Hematopoietic multipotent progenitor cell treated with erythropoietin and hydrocortisone succinate and interleukin-3 and kit ligand, for 4 days (in vitro differentiated cells): ENCODE data around the gene RCOR2.

ENCODE experiments used
- DNase-seq: peaks from one replicate; pipeline ENCODE4 v3.0.0-alpha.2; 2015

The RCOR2 gene

DNA sequence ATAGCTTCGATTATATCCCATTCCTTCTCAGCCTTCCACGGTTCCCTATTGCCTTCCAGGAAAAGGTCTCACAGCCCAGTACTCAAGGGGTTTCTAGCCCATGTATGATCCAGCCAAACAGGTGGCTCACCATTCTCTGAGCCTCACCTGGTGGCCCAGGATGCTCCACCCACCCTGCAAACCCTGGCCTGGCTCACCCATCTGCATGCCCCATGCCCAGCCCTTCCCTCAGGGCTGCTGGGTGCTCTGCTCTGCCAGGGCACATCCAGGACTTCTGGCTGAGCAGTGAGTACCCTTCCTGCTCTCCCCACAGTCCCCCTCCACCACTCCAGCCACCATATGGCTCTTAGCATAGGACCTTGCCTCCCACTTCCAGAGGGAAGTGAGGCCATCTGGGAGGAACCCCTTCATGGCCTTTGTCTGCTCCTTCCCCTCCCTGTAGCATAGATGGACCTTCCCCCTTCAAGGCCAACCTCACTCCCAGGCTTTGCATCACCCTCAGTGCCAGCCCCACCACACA, 5.8 kb upstream of the RCOR2 start:
- DNase-seq = no peak

- DNase-seq = no peak
Observed at GRCh38 chr11:63920939-63921417, 4.0 kb upstream of the RCOR2 start.

DNA sequence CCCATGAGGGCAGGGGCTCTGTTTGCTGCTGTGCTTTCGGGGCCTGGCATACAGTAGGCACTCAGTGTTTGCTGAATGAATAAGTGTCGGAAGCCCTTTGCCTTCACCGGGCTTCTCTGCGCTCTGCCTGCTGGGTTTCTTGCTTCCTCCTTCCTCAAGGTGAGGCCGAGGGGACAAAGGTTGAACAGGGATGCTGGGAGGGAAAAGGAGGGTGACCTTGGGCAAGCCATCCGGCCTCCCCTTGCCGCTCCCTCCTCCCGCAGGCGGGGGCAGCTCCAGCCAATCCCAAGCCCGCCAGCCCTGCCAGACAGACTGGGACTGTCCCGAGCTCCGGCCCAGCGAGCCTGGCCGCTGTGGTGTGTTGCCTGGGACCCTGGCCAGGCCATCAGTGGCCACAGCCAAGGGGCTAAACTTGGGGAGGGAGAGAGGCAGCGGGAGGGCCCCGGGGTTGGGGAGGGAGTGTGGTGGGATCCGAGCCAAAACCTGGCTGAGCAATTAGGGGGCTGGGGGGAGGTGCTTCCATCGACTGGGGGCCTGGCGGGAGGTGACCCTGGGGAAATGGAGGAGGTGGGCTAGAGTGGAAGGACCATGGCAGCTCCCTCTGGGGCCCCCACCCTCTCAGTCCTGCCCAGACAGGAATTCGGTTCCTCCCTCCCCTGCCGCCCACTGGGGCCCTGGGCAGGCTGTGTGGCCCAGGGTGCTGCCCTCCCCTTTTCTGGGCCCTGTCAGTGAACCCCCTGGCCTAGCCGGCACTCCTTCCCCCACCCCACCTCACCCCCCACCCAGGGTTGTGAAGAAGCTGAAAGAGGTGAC, 3.4 kb upstream of the RCOR2 start:
- no peak for DNase-seq

- peak; percentile 34 for DNase-seq
Observed at GRCh38 chr11:63919267-63920125, 2.5 kb upstream of the RCOR2 start.

GRCh38 chr11:63918507-63919191, 1.7 kb upstream of the RCOR2 start:
- peak; percentile 28 for DNase-seq

GRCh38 chr11:63917692-63918506, 935 bp upstream of the RCOR2 start:
- DNase-seq = peak; percentile 74

GRCh38 chr11:63915961-63916836, 765 bp downstream of the RCOR2 start:
- DNase-seq = peak; percentile 66

GRCh38 chr11:63914896-63915691, 1.9 kb downstream of the RCOR2 start:
- DNase-seq = no peak

- DNase-seq = no peak
Observed at GRCh38 chr11:63913866-63914830, 2.8 kb downstream of the RCOR2 start.

DNA sequence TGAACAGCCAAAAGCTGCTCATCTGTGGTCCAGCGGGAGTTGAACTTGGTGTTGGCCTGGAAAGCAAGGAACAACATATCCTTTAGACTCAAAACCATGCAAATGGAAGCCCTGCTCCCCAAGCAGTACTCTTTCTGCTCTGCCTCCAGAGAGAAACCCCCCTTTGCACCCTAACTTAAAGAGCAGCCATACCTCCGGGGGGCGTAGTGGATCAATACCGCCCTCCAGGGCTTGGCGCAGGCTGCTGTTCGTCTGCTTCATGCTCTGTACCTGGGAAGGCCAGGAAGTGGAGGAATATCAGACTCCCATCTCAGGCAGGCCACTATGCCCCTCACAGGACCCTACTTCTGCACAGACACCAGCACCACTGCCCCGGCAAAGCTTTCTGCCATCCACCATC, 4.3 kb downstream of the RCOR2 start:
- DNase-seq = no peak

DNA sequence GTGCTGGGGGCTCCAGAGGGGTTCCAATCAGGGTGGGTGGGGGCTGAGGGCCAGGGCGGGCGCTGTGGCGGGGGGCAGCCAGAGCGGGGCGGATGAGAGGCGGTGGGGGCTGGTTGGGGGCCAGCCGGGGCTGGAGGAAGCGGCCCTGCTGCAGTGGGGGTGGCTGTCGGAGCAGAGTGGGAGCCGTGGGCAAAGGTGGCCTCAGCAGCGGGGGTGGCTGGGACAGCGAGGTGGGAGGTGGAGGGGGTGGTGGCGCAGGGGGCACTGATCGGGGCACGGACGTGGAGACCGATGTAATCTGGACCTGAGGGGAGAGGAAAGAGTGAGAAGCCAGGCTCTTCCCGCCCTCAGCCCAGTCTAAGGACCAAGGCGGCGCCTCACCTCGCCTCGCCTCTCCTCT, 5.1 kb downstream of the RCOR2 start:
- DNase-seq = no peak

GRCh38 chr11:63911440-63911839, 5.5 kb downstream of the RCOR2 start:
- no peak for DNase-seq

DNA sequence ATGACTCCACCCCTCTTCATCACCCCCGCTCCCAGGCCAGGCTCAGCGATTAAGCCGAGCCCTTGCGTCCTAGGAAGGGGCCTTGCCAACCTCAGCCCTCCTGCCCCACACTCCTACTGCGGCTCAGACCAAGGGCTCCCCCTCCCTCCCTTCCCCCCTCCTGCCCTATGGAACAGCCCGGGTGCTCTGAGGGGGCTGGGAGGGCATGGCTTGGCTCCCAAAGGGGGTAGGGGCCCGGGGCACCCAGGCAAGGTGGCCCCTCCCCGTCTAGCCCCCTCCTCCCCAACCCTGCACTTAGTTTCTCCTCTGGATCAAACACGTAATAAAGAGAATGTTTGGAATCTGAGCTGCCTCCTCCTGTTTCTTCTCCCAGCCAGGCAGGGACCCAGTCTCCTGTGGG, 6.3 kb downstream of the RCOR2 start:
- DNase-seq = no peak

- peak; percentile 41 for DNase-seq
Observed at GRCh38 chr11:63909591-63910506, 7.1 kb downstream of the RCOR2 start.

GRCh38 chr11:63908631-63909401, 8.1 kb downstream of the RCOR2 start:
- DNase-seq = no peak

DNA sequence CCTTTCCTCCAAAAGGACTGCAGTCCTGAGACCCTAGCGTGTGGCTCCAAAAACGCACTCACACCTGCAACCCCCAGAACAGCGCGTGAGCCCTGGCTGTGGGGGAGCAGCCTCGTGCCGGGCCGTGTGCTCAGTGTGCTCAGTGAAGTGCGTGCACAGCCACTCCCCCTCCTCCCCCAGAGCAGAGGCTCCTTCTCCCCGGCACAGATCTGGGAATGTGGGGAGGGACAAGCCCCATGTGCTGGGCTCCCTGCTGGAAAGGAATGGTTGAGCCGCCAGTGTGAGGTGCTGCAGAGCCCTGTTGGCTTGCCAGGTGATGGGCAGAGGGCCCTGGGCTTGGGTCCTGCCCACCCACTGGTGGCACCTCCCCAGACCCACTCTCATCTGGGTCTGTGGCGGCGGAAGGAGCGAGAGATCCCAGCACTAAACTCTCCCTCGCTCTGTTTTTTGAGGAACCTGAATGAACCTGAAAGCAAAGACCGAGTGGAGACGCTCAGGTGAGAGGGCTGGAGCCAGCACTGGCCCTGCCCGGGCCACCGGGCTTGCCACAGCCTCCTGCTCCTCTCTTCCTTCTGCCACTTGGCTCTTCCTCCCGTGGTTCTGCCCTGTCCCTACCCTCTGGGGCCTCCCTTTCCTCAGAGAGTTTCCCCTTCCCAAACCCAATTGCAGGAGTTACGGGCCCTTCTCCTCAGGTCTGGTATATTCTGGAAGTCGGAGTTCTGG, 9.0 kb downstream of the RCOR2 start:
- DNase-seq = no peak
